Lower lobe of right lung (tissue), 2 donors: Measurements from ENCODE around the gene FAM13B. TPM values are rescaled to one million over a fixed set of nuclear protein-coding genes. Genes with fewer than 3 reads are reported as not detected.

Experiments used
- ATAC-seq, 2 donors: fragments of 200-7000 bp; cut with Tn5 transposase; one replicate each; pipeline ENCODE4 v1.9.1; 2020 to 2022; ENCODE audit warnings: mild to moderate bottlenecking in 2 of 2, moderate library complexity in 2 of 2
- DNase-seq: peaks from one replicate; pipeline ENCODE4 v3.0.0-alpha.2; 2020
- H3K27ac ChIP-seq: fragments of 200-600 bp; one replicate; pipeline ENCODE4 v1.8.0; 2022
- H3K27me3 ChIP-seq: fragments of 200-600 bp; one replicate; pipeline ENCODE4 v1.8.0; 2022; ENCODE audit warnings: low read depth
- H3K36me3 ChIP-seq: fragments of 200-600 bp; one replicate; pipeline ENCODE4 v1.8.0; 2022; ENCODE audit warnings: mild to moderate bottlenecking
- H3K4me1 ChIP-seq: fragments of 200-600 bp; one replicate; pipeline ENCODE4 v1.8.0; 2022
- H3K4me3 ChIP-seq: fragments of 200-600 bp; one replicate; pipeline ENCODE4 v1.8.0; 2022; ENCODE audit warnings: mild to moderate bottlenecking
- H3K9me3 ChIP-seq: fragments of 200-600 bp; one replicate; pipeline ENCODE4 v1.8.0; 2022
- CTCF ChIP-seq: fragments of 200-600 bp; IDR thresholded peaks from one replicate; pipeline ENCODE4 v1.8.0; 2022; ENCODE audit warnings: antibody characterized with exemption, mild to moderate bottlenecking
- intact Hi-C: fragments of 100-400 bp; cut with DNase I; formaldehyde crosslinking; loops from one replicate; pipeline ENCODE4 v1.11.0; 2022
- total RNA-seq: library from RNA; stranded (reverse); fragmentation: NEBNext Ultra II Directional; extraction: Animal tissue kit (Norgen Biotek cat#: 25700); gene quantifications from one replicate; pipeline ENCODE4 v1.2.1, GENCODE V29; 2021
- donor health status: DM: no; HTN: yes; CAD: no; lungs with severe emphysema.

FAM13B gene
- total RNA-seq, 1 donor from 2014 or later = 42.9 TPM

DNA sequence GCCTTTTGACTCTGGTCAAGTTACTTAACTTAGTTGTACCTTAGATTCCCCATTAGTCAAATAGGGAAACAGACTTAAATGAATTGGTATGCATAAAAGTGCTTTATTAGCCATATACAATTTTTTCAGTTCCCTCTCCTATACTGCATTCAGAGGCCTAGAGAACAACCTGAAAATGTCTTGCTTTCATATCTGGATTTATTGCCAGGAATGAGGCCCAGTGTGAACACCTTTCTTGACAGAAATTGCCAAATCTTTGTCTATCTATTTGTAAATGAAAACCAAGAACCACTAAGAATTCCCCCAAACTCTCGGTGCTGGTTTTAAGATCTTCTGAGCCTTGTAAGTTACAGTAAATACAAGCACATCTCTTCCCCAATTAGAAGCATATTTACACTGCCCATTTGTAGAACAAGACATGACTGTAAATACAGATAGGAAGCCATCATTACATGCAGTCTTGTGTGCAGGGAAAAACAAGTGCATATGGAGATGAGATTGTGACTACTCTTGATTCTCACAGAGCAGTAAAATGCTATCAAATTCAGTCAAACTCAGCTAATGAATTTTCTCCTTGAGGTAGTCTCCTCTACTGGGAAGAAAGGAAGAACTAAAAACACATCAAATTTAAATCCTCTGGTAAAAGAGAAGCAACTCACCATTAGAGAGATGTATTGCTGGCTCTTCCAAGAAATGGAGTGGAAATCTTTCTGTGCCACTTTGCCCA is 5.2 kb upstream of the FAM13B start:
- intact Hi-C loops = no loop called here
- ATAC-seq = no peak
- no peak overlapping the region for H3K27ac ChIP-seq

DNA sequence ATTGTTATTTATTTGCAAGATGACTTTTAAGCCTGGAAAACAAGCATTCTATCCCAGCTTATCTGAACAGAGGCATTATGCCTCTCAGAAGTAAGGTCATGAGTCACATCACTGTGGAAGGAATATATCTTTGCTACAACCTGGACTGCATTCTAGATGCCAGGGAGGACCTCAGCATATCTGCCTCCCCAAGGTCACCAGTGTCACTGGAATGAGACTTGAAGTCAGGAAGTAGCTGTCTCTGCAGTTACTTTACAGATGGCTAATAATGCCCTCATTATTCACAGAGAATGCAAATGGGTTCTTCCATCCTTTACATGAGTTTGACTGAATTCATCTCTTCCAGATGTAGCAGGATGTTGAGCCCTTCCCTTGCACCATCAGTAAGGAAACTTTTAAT is 4.4 kb upstream of the FAM13B start:
- Histone ChIP-seq H3K27ac (no peak overlapping the region), H3K36me3 (no peaks in the 10 kb centered on the region), H3K4me3 (no peak overlapping the region), H3K9me3 (no peaks in the 10 kb centered on the region), H3K4me1 (peaks cover 11% of the 10 kb centered on the region), H3K27me3 (no peaks in the 10 kb centered on the region)
- DNase-seq (no peak), ATAC-seq (no peak)
- intact Hi-C loops = no loop called here
- TF ChIP-seq CTCF = no peak

More for the DNA sequence above, 5.2 kb upstream of the FAM13B start:
- no peaks in the 10 kb centered on the region for H3K27me3 ChIP-seq
- no peaks in the 10 kb centered on the region for H3K9me3 ChIP-seq
- H3K4me1 ChIP-seq = peaks cover 11% of the 10 kb centered on the region
- H3K36me3 ChIP-seq = no peaks in the 10 kb centered on the region
- no peak for DNase-seq
- H3K4me3 ChIP-seq = no peak overlapping the region
- TF ChIP-seq CTCF = no peak

DNA sequence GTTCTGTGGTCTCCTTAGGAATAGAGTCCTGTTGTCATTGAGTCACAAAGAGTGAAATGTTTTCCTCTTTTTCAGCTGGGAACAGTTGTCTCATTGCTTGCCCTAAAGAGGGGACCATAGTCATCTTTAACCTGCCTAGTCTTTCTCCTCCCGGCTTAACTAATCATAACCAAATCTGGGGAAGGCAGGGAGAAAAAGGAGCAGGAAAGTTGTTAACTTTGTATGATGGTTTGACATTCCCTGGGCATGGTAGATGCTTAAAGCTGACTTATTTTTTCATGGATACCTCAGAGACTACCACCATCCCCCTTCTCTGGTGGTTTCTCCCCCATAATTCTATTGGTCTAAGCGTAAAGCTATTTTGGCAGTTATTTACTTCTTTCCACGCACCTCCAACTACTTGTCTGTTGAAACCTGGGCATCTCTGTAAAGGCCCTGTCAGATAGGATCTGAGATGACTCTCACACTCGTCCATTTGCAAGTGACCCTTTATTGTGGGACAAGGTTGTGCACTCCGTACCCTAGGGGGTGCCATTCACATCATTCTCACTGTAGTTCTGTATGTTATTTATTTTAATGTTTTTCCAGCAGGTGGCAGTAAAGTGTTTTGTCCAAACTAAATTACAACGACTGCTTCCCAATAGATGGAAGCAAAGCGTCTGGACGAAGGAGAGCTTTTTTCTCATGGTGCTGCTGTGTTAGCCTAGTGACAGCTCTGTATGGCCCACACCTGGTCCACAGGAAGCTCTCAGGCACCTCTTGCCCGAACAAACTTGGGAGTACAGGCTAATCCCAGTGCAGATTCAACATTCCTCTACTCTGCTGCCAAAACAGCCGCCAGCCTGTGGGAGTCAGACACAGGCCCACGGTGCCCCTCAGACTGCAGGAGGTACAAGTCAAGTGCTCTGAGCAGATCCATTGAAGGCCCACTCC is 3.0 kb upstream of the FAM13B start:
- intact Hi-C loops = no loop called here
- H3K9me3 ChIP-seq = no peaks in the 10 kb centered on the region
- H3K27ac ChIP-seq = no peak overlapping the region
- peaks cover 23% of the 10 kb centered on the region for H3K4me1 ChIP-seq
- H3K27me3 ChIP-seq = no peaks in the 10 kb centered on the region
- DNase-seq = no peak
- no peak overlapping the region for H3K4me3 ChIP-seq
- no peaks in the 10 kb centered on the region for H3K36me3 ChIP-seq
- ATAC-seq = peak; percentile 47 to 68
- TF ChIP-seq CTCF = peak; percentile 77

DNA sequence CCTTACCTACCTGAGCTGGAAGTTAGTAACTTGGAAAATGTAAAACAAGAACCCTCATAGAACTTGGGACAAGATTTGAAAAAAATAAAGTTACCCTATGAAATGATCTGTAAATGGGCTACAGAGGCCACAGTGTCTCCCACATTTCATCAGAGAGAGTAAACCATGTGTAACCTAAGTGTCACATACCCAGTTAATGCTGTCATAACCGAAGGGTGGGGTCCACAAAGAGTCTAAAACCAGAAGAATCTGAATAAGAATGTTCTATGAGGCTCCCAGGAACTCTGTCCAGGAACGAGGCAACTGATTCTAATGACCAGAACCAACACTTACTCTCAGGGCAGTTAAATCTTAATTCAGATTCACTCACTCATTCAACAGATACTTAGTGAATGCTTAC is 1.0 kb upstream of the FAM13B start:
- Histone ChIP-seq H3K36me3 (no peaks in the 10 kb centered on the region), H3K27me3 (no peaks in the 10 kb centered on the region), H3K9me3 (no peaks in the 10 kb centered on the region), H3K27ac (peak overlapping the region; percentile 99), H3K4me1 (peaks cover 42% of the 10 kb centered on the region), H3K4me3 (no peak overlapping the region)
- no peak for DNase-seq
- no peak for ATAC-seq
- intact Hi-C loops = no loop called here
- no peak for TF ChIP-seq CTCF

GRCh38 chr5:138033386-138033808 is 518 bp upstream of the FAM13B start:
- intact Hi-C loops = no loop called here
- Histone ChIP-seq H3K9me3 (no peaks in the 10 kb centered on the region), H3K27me3 (no peaks in the 10 kb centered on the region), H3K4me3 (peak overlapping the region; percentile 94), H3K27ac (peak overlapping the region; percentile 99), H3K36me3 (no peaks in the 10 kb centered on the region), H3K4me1 (peaks cover 48% of the 10 kb centered on the region)
- DNase-seq (no peak), ATAC-seq (peak; percentile 24 to 47)
- TF ChIP-seq CTCF = no peak
